Calu3 (cell line): ENCODE data around the gene PHOX2A. TPM values are rescaled to one million over a fixed set of nuclear protein-coding genes. Genes with fewer than 3 reads are reported as not detected.

Experiments
- BruUV-seq: library from RNA; stranded (reverse); fragments of 400-500 nt; replicated peaks from 2 replicates; lab custom pipeline; 2021; lab: Mats Ljungman, UMichigan
- CTCF ChIA-PET: fragments of 300-600 bp; sonication (Branson Sonifier 250); formaldehyde crosslinking; loops from one replicate; lab custom pipeline; 2022; ENCODE audit warnings: antibody characterized with exemption; lab: Charles Lee
- DNase-seq: peaks from one replicate; pipeline ENCODE4 v3.0.0; 2022
- H3K27ac Mint-ChIP-seq: one replicate; pipeline ENCODE4 v1.8.0; 2022; ENCODE audit warnings: mixed read lengths; ENCODE audit not compliant: unreplicated experiment
- H3K27me3 Mint-ChIP-seq: one replicate; pipeline ENCODE4 v1.8.0; 2022; ENCODE audit warnings: mixed read lengths; ENCODE audit not compliant: unreplicated experiment
- H3K36me3 Mint-ChIP-seq: one replicate; pipeline ENCODE4 v1.8.0; 2022; ENCODE audit warnings: mild to moderate bottlenecking, moderate library complexity, mixed read lengths; ENCODE audit not compliant: insufficient read depth, unreplicated experiment
- H3K4me1 Mint-ChIP-seq: one replicate; pipeline ENCODE4 v1.8.0; 2022; ENCODE audit warnings: mild to moderate bottlenecking, low read depth, mixed read lengths; ENCODE audit not compliant: unreplicated experiment
- H3K4me3 Mint-ChIP-seq: one replicate; pipeline ENCODE4 v1.8.0; 2022; ENCODE audit warnings: mild to moderate bottlenecking, low read depth, moderate library complexity, mixed read lengths; ENCODE audit not compliant: unreplicated experiment
- H3K9me3 Mint-ChIP-seq: one replicate; pipeline ENCODE4 v1.8.0; 2022; ENCODE audit warnings: low read depth, mixed read lengths; ENCODE audit not compliant: unreplicated experiment
- intact Hi-C: fragments of 100-400 bp; cut with micrococcal nuclease; formaldehyde crosslinking; loops from one replicate; pipeline ENCODE4 v1.10.0; 2022; ENCODE audit not compliant: unreplicated experiment
- total RNA-seq: library from RNA; stranded (reverse); gene quantifications from 2 replicates; pipeline ENCODE4 v1.2.3, GENCODE V29; 2022
- TF ChIP-seq, protein P1 (sequence below): fragments of 200-600 bp; IDR thresholded peaks from one replicate; pipeline ENCODE4 v1.8.0; 2022; ENCODE audit warnings: antibody characterized with exemption; ENCODE audit not compliant: unreplicated experiment

Gene PHOX2A
- total RNA-seq, 1 experiment from 2014 or later: not detected

DNA sequence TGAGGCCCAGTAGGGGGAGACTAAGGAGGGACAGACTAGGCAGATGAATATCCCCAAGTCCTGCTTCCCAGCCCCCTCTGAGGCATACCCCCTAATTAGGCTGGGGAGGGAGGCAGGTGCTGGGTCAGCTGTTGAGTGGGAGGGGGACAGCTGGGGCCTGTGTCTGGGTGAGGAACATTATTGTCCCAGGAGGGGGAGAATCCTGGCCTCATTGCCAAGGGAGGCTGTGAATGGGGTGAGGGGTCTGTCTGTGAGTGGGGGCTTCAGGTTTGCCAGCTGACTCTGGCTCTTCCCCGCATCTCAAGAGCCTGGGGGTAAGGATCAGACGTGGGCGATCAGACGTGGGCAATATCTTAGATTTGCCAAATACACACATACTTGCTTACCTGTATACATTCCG is 17.3 kb downstream of the PHOX2A start:
- peaks cover 20% of the 10 kb centered on the region for H3K4me1 Mint-ChIP-seq
- CTCF ChIA-PET: interaction anchor here (0.7 kb wide), 1 partner anchor 91 kb away, joined by 10 read pairs; no protein-coding TSS in a partner anchor
- no peak for DNase-seq
- H3K36me3 Mint-ChIP-seq: peaks cover 52% of the 10 kb centered on the region
- TF ChIP-seq, protein P1, sequence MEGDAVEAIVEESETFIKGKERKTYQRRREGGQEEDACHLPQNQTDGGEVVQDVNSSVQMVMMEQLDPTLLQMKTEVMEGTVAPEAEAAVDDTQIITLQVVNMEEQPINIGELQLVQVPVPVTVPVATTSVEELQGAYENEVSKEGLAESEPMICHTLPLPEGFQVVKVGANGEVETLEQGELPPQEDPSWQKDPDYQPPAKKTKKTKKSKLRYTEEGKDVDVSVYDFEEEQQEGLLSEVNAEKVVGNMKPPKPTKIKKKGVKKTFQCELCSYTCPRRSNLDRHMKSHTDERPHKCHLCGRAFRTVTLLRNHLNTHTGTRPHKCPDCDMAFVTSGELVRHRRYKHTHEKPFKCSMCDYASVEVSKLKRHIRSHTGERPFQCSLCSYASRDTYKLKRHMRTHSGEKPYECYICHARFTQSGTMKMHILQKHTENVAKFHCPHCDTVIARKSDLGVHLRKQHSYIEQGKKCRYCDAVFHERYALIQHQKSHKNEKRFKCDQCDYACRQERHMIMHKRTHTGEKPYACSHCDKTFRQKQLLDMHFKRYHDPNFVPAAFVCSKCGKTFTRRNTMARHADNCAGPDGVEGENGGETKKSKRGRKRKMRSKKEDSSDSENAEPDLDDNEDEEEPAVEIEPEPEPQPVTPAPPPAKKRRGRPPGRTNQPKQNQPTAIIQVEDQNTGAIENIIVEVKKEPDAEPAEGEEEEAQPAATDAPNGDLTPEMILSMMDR: no peak
- H3K27me3 Mint-ChIP-seq: no peaks in the 10 kb centered on the region
- intact Hi-C loops: loop anchor here (10.0 kb wide), 1 partner anchor 188 kb away; no protein-coding TSS in a partner anchor
- no TSS peak for BruUV-seq
- H3K9me3 Mint-ChIP-seq: no peaks in the 10 kb centered on the region
- H3K27ac Mint-ChIP-seq: no peak overlapping the region
- no peak overlapping the region for H3K4me3 Mint-ChIP-seq

- Mint-ChIP-seq H3K27ac (peak overlapping the region; percentile 70), H3K27me3 (no peaks in the 10 kb centered on the region), H3K4me1 (peaks cover 20% of the 10 kb centered on the region), H3K36me3 (peaks cover 45% of the 10 kb centered on the region), H3K9me3 (no peaks in the 10 kb centered on the region), H3K4me3 (peak overlapping the region; percentile 73)
- no TSS peak for BruUV-seq
- CTCF ChIA-PET: interaction anchor here (0.7 to 1.4 kb wide), 2 partner anchors 206 to 210 kb away, joined by 3 read pairs; no protein-coding TSS in a partner anchor
- intact Hi-C loops: loop anchor here (10.0 kb wide), 1 partner anchor 189 kb away; no protein-coding TSS in a partner anchor
- TF ChIP-seq, protein P1: no peak
- no peak for DNase-seq
Measured at GRCh38 chr11:72225411-72225951, 18.5 kb downstream of the PHOX2A start.

DNA sequence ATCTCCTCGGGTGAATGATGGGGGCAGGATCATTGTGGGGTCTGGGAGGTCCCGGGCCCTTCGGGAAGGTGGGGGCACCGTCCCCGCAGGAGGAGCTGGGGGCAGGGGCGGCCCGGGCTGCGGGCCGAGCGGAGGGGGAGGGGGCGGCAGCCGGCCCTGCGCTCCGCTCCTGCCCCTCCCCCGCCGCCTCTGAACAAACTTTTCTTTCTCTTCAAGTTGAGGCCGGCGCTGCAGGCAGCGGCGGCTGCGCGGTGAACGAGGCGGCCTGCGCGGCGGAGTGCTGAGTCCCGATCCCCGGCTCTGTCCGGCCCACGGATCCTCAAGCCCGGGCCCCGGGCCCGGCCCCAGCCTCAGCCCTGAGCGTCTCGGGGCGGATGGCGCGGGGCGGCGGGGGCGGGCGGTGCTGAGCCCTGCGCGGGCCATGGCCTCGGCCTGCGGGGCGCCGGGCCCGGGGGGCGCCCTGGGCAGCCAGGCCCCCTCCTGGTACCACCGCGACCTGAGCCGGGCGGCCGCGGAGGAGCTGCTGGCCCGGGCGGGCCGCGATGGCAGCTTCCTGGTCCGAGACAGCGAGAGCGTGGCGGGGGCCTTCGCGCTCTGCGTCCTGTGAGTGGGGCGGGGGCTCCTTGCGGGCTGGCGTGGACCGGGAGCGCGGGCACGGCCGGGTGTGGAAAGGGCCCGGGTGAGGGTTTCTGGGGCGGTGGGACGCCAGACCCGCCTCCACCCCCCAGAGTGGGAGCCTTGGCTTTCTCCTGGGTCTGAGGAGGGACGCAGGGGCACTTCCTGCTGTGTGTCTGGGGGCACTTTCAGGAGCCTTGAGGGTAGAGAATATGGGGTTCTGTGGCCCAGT is 19.2 kb downstream of the PHOX2A start, which contains the start of gene INPPL1:
Gene INPPL1, plus strand, starts transcription at position 204 of the 847 bp plus-strand sequence. Its CDS starts 218 bp downstream, at position 422.
- no TSS peak for BruUV-seq
- intact Hi-C loops: loop anchor here (10.0 kb wide), 1 partner anchor 190 kb away; no protein-coding TSS in a partner anchor
- peak within 1 kb of the TSS; percentile 73 for H3K4me3 Mint-ChIP-seq
- peaks cover 42% of the 10 kb centered on the region for H3K36me3 Mint-ChIP-seq
- peak; percentile 48 for DNase-seq
- no peaks in the 10 kb centered on the region for H3K9me3 Mint-ChIP-seq
- peaks cover 20% of the 10 kb centered on the region for H3K4me1 Mint-ChIP-seq
- CTCF ChIA-PET: interaction anchor here (0.5 to 1.4 kb wide), 3 partner anchors 206 to 1152 kb away, joined by 3 to 6 read pairs (median 4); no protein-coding TSS in a partner anchor
- peak within 1 kb of the TSS; percentile 70 for H3K27ac Mint-ChIP-seq
- TF ChIP-seq, protein P1: no peak
- H3K27me3 Mint-ChIP-seq: no peaks in the 10 kb centered on the region
